ENCODE data around the gene MRPL51.
"Not testable (repeated sequence)": the region's sequence is repeated elsewhere in the genome, so short reads cannot be mapped to it uniquely, and the experiment has no call there.

MRPL51 gene

GRCh38 chr12:6530576-6531260 lies 37.7 kb upstream of the MRPL51 start:
- DNase-seq = no peak

GRCh38 chr12:6529291-6529737 lies 36.3 kb upstream of the MRPL51 start:
- no peak for DNase-seq

- no peak for DNase-seq
Observed at GRCh38 chr12:6528539-6529235, 35.6 kb upstream of the MRPL51 start.

GRCh38 chr12:6527711-6528110 lies 34.6 kb upstream of the MRPL51 start:
- DNase-seq = no peak

- no peak for DNase-seq
Observed at GRCh38 chr12:6526766-6527525, 33.9 kb upstream of the MRPL51 start.

GRCh38 chr12:6526201-6526600 lies 33.1 kb upstream of the MRPL51 start:
- DNase-seq = no peak

GRCh38 chr12:6524648-6525047 lies 31.6 kb upstream of the MRPL51 start:
- DNase-seq = no peak

GRCh38 chr12:6523708-6524107 lies 30.6 kb upstream of the MRPL51 start:
- no peak for DNase-seq

- no peak for DNase-seq
Observed at GRCh38 chr12:6522193-6522592, 29.1 kb upstream of the MRPL51 start.

GRCh38 chr12:6520186-6520585 lies 27.1 kb upstream of the MRPL51 start:
- no peak for DNase-seq

GRCh38 chr12:6508087-6508486 lies 15.0 kb upstream of the MRPL51 start:
- DNase-seq = no peak

- DNase-seq = peak; percentile 11
Observed at GRCh38 chr12:6507102-6507998, 14.3 kb upstream of the MRPL51 start.

GRCh38 chr12:6500466-6500865 lies 7.4 kb upstream of the MRPL51 start:
- no peak for DNase-seq

- not testable (repeated sequence) for DNase-seq
Observed at GRCh38 chr12:6497291-6497690, 4.2 kb upstream of the MRPL51 start.

GRCh38 chr12:6494968-6495367 lies 1.9 kb upstream of the MRPL51 start:
- DNase-seq = no peak

- no peak for DNase-seq
Observed at GRCh38 chr12:6494258-6494743, 1.2 kb upstream of the MRPL51 start.

GRCh38 chr12:6493497-6494257 lies 615 bp upstream of the MRPL51 start, which contains the start of gene NCAPD2:
NCAPD2 (plus strand) TSS chr12:6494102; CDS start chr12:6495099, 997 bp downstream.
- DNase-seq = peak; percentile 96

- DNase-seq = not testable (repeated sequence)
Observed at GRCh38 chr12:6490673-6491072, 2.4 kb downstream of the MRPL51 start.

- DNase-seq = no peak
Observed at GRCh38 chr12:6489449-6489848, 3.6 kb downstream of the MRPL51 start.

- DNase-seq = no peak
Observed at GRCh38 chr12:6488240-6488639, 4.8 kb downstream of the MRPL51 start.

GRCh38 chr12:6478416-6478815 lies 14.6 kb downstream of the MRPL51 start:
- DNase-seq = peak; percentile 64

All from fibroblast of skin of right quadriceps (primary cell).